HFF-Myc (cell line): ENCODE measurements around the gene NHEJ1.

Experiments
- DNase-seq: peaks from one replicate; pipeline ENCODE4 v3.0.0-alpha.2; 2011; ENCODE audit warnings: low read depth; ENCODE audit errors: extremely low read depth
- H3K4me3 ChIP-seq: replicated peaks from 2 replicates; pipeline ENCODE4 v1.5.1; 2011; ENCODE audit warnings: low read depth, mild to moderate bottlenecking, control low read depth, low read length
- TF ChIP-seq, protein P1 (sequence below): IDR thresholded peaks from 2 replicates; pipeline ENCODE4 v1.5.1; 2012; ENCODE audit warnings: mild to moderate bottlenecking, low read depth, low read length, control low read depth; ENCODE audit errors: missing control alignments

NHEJ1 gene

DNA sequence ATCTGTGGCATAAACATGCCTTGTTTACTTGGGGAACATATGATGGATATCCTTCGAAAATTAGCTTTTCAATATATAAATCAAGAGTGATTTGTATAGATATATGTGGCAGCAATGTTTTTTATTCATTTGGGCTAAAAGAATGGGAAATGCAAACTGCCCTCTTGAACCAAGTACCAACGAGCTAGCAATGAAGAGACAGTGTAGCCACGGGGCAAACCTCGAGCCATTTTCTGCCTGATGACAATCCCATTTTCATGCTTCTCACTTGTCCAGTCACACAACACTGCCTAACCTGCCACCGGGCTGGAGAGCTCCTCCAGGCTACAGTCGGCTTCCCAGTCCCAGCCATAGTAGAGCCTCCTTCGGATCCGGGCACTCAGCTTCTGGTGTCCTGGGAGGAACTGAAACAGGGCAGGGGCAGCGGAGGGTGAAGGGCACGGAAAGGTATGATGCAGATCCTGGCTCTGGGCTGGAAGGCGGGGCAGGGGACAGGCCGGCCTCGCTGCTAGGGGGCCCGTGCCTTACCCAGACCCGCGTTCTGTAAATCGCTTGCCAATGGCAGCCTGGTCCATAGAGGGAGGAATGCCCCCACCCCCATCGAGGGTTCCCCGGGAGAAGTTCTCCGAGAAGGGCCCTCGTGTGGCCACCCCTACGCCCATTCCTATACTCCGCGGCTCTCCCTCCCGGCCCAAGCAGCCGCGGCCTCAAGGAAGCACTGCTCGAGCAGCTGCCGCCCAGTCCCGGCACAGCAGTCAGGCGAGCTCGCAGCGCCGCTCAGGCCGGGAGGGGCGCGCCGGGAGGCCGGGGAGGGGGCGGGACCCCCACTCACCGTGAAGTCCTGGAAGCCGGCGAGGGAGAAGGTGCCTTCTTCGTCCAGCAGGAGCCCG, 15.6 kb upstream of the NHEJ1 start:
- TF ChIP-seq, protein P1, sequence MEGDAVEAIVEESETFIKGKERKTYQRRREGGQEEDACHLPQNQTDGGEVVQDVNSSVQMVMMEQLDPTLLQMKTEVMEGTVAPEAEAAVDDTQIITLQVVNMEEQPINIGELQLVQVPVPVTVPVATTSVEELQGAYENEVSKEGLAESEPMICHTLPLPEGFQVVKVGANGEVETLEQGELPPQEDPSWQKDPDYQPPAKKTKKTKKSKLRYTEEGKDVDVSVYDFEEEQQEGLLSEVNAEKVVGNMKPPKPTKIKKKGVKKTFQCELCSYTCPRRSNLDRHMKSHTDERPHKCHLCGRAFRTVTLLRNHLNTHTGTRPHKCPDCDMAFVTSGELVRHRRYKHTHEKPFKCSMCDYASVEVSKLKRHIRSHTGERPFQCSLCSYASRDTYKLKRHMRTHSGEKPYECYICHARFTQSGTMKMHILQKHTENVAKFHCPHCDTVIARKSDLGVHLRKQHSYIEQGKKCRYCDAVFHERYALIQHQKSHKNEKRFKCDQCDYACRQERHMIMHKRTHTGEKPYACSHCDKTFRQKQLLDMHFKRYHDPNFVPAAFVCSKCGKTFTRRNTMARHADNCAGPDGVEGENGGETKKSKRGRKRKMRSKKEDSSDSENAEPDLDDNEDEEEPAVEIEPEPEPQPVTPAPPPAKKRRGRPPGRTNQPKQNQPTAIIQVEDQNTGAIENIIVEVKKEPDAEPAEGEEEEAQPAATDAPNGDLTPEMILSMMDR: no peak
- no peak for DNase-seq
- peak overlapping the region; percentile 78 for H3K4me3 ChIP-seq

DNA sequence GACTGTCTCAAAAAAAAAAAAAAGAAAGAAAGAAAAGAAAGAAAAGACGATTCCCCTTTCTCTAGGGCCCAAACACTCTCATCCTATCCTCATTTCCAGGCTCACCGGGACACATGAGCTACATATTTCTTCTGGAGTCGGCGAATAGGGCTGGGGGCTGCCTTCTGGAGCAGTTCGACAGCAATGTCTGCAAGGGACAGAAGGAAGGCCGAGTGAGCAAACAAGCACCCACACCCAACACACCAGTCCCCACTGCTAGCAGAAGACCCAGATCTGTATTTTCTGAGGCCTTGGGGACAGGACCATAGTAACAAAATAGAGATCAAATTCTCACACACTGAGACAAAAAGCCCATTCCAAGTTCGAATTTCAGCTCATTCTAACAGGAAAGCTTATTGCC, 14.9 kb upstream of the NHEJ1 start:
- TF ChIP-seq, protein P1: no peak
- DNase-seq: no peak
- H3K4me3 ChIP-seq: peak overlapping the region; percentile 78

DNA sequence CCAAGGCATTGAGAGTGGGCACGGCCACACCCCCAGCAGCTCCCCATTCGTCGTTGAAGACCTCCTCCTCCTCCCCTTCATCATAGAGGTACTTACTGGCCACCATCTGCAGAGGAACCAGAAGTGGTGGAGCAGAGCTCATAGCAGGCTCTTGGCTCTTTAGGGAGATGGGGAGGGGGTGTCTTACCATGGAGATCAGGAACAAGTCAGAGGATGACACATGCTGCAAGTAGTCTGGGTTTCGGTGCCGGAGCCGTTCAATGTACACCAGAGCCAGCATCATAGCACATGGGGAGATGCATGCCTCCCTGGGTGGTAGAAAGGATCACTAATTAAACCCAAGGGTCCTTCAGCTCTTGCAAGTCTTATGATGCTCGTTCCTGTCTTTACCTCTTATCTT, 14.2 kb upstream of the NHEJ1 start:
- no peak overlapping the region for H3K4me3 ChIP-seq
- DNase-seq: no peak

GRCh38 chr2:219174146-219174545, 13.5 kb upstream of the NHEJ1 start:
- DNase-seq: no peak
- TF ChIP-seq, protein P1: no peak
- H3K4me3 ChIP-seq: no peak overlapping the region

More for the DNA sequence above, 14.2 kb upstream of the NHEJ1 start:
- TF ChIP-seq, protein P1: no peak

DNA sequence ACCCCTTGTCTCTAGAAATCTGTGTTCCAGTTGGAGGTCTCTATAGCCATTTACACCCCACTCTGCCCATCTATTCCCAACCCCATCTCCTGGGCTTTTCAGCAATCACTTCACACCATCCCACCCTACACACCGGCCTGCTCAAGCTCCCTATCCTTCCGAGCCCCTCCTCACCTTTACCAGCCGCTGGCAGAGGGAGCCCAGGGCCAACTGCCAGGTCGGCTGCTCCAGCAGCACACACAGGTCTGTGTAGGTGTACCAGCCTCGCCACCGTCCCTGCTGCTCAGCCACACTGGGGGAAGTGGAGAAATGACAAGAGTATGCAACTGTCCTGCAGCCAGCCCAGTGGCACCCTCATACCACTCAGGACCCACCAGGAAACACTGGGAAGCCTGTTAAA, 12.6 kb upstream of the NHEJ1 start:
- DNase-seq: no peak
- TF ChIP-seq, protein P1: no peak
- no peak overlapping the region for H3K4me3 ChIP-seq

DNA sequence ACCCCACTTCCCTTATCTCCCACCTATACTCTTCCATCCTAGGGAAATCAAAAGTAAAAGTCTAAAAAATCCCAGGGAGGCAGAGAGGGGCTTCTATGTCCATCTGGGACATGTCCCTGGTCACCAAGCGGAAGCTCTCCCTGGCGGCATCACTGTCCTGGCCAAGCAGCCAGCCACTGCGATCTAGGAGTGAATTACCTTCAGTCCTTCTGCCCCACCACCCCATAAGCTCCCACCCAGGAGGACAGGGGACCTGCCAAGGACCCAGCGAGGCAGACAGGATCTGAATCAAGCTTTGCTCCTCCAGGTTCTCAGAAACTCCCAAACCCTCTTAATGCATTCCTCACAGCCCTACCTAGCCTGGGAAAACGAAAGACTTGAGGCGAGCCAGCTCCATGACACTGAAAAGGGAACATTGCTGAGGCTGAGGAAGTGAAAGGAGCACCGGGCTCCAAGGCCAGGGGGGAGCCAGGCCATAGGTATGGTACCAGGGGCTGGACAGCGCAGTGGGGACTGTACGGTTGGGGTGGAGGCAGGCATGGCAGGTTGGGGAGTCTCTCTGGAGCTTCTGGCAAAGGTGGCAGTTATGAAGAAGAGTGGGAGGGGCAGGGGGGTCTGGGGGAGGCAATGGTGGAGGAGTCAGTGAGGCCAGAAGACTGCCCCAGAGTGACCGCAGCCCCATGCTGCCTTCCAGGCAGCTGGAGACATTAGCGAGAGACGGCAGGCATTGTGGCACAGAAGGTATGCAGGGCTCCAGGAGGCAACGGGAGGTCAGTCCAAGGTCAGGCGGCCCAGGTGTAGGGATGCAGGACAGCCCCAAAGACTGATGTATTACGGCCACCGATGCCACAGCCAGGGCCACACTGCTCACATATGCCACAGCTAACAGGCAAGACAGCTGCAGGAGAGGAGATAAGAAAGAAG, 11.9 kb upstream of the NHEJ1 start:
- TF ChIP-seq, protein P1: no peak
- H3K4me3 ChIP-seq: no peak overlapping the region
- no peak for DNase-seq
